HG03039 (cell line): Measurements from ENCODE around the gene GPC2.
"Not testable (repeated sequence)": the region's sequence is repeated elsewhere in the genome, so short reads cannot be mapped to it uniquely, and the experiment has no call there.

Source experiments
- ATAC-seq: cut with Tn5 transposase; IDR thresholded peaks from one replicate; pipeline ENCODE4 v1.9.1; 2021; ENCODE audit warnings: mild to moderate bottlenecking, moderate library complexity; ENCODE audit not compliant: unreplicated experiment

GPC2 gene

DNA sequence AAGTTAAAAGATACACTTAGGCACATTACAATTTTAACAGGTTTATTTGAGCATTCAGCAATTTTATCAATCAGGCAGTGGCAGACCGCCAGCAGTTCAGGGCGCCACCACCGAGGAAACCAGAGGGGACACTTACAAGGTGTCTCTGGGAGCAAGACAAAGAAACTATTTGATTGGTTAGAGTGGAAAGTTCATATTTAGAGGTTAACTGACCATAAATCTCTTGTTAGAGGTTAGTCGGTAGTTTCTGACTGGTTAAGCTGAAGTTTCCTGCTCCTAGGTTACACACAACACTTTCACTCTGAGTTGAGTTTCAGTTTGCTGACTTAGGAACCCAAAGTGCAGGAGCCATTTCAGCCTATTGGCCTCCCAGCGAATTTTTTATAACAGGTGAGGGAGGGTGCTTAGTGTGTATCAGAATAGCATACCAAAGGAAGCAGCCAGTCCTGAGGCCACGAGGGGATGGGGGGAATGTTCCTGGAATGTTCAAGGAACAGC lies 31.8 kb upstream of the GPC2 start:
- ATAC-seq: peak; percentile 46

DNA sequence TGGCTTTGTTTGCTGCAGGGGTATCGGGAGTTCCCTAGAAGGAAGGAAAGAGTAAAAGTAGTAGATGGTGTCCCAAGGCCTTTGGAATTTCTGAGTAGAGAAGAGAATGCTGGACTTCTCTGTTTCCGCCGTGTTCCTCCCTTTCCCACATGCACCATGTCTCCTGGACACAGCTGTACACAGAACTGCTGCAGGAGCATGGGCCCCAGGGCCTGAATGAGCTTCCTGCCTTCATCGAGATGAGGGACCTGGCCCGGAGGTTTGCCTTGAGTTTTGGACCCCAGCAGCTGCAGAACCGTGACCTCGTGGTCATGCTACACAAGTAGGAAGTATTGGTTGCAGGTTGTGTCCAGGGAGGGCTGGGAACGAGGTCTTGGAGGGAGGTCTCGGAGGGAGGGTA lies 27.3 kb upstream of the GPC2 start:
- ATAC-seq: no peak

DNA sequence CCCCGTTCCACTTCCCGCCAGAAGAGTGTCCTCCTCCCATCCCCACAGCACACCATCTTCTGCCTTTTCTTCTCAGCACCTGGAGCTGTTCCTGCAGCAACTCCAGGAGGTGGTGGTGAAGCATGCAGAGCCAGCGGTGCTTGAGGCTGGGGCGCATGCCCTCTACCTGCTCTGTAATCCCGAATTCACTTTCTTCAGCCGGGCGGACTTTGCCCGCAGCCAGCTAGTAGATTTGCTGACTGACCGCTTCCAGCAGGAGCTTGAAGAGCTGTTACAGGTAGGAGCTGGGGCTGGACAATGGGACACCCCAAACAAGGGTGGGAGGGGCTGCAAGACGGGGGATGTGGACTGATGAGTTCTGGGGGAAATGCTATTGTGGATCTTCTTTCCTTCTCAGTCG lies 23.5 kb upstream of the GPC2 start:
- no peak for ATAC-seq

DNA sequence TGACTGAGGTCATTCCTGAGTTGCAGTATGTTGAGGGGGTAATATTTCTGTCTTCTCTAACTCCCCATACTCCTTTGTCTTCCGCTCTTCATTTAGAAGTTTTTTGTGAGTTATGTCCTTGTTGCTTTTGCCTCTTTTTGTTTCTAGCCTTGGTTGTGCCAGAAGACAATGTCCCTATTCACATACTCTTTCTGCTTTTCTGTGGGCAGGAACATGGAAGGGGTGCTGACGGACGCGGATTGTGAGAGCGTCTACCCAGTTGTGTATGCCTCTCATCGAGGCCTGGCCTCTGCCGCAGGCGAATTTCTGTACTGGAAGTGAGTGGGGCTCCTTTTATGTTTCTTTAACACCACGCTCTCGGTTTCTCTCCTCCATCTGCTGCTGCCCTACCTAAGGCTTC lies 21.1 kb upstream of the GPC2 start:
- no peak for ATAC-seq

DNA sequence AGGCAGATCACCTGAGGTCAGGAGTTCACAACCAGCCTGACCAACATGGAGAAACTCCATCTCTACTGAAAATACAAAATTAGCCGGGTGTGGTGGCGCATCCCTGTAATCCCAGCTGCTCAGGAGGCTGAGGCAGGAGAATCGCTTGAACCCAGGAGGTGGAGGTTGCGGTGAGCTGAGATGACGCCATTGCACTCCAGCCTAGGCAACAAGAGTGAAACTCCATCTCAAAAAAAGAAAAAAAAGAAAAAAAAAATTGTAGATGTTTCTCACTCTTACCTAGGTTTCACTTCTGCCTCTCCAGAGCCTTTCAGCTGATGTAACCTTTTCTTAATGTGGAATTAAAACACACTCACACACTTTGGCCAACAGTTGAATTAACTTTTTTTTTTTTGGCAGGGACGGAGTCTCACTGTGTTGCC lies 18.7 kb upstream of the GPC2 start:
- ATAC-seq: not testable (repeated sequence)

DNA sequence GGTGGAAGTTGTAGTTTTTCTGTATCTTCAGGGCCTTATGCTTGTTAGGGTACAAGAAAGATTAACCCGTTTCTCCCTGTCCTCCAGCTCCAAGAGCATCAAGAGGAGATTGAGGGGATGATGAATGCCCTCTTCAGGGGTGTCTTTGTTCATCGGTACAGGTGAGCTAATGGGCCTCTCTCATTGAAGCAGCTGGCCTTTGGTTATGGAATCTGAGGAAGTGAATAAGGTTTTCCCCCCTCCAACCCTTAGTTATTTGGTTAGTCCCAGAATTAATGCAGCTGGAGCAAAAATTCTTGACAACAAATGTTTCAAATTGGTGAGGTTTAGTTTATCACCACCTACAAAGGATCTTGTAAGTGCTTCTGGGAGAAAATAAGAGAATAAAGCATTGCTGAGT lies 18.0 kb upstream of the GPC2 start:
- no peak for ATAC-seq

DNA sequence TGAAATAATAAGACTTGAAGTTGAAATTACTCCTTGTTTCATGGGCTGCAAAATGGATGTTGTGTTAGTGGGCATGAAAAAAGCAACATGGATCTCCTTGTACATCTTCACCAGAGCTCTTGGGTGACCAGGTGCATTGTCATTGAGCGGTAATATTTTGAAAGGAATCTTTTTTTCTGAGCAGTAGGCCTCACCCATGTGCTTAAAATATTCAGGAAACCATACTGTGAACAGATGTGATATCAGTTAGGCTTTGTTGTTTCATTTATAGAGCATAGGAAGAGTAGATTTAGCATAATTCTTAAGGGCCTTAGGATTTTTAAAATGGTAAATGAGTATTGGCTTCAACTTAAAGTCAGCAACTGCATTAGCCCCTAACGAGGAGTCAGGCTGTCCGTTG lies 15.8 kb upstream of the GPC2 start:
- no peak for ATAC-seq

DNA sequence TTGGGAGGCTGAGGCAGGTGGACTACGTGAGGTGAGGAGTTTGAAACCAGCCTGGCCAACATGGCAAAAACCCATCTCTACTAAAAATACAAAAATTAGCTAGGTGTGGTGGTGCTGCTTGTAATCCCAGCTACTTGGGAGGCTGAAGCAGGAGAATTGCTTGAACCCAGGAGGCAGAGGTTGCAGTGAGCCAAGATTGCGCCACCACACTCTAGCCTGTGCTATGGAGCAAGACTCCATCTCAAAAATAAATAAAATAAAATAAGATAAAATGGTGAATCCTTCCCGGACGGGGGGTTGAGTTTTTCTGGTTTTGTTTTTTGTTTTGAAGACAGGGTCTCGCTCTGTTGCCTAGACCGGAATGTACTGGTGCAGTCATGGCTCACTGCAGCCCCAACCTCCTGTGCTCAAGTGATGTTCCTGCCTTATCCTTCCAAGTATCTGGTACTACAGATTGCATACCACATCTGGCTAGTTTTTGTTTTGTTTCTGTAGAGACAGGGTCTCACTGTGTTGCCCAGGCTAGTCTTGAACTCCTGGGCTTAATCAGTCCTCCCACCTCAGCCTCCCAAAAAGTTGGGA lies 15.2 kb upstream of the GPC2 start:
- not testable (repeated sequence) for ATAC-seq

DNA sequence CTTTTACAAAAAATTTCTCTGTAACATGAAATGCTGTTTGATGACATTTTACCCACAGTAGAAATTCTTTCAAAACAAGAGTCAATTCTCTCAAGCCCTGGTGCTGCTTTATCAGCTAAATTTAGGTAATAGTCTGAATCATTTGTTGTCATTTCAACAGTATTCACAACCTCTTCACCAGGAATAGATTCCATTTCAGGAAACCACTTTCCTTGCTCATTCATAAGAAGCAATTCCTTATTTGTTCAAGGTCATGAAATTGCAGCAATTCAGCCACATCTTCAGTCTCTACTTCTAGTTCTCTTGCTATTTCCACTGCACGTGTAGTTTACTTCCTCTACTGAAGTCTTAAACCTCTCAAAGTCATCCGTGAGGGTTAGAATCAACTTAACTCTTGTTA lies 14.6 kb upstream of the GPC2 start:
- ATAC-seq: no peak

DNA sequence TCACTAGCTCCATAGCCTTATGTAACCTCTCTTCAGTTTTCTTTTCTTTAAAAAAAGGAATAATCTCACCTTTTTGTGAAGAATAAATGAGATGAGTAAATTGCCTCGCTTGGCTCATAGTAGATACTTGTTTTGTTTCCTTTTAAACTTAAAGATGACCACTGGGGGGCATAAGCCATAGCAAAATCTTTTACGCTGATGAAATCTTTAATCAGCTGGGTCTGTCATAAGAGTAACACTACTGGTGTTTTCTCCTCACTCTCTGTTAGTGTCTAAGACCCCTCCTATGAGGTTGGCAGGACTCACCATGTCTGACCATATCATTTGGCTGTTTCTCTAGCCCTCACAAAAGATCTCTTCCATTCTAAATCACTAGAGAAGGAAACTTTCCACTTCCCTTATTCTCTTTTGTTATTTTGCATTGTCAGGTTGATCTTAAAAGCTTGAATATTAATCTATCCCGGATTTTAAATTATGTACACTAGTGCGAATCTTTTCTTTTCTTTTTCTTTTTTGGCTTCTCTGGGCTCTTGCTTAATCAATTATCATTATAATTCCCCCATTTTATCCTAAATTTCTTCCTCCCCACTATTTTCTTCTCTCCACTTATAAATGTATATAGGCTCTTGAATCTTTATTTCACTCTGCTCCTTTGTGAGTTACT lies 13.0 kb upstream of the GPC2 start:
- ATAC-seq: no peak

DNA sequence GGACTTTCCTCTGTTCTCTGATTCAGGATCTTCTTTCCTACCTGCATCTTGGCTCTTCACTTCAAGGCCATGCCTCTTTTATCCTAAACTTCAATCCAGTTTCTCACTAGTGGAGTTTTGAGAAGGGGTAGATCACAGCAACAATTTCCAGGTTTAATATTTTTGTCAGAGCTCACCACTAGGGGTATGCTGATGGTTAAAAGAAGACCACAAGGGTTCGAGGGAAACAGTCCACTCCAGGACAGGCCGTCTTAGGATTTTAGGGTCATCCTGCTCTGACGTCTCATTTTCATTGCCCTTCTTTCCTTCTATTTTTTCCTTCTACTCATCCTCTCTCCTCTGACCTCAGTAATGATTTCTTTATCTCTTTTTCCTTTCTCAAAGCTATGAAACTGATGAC lies 11.9 kb upstream of the GPC2 start:
- ATAC-seq: no peak

DNA sequence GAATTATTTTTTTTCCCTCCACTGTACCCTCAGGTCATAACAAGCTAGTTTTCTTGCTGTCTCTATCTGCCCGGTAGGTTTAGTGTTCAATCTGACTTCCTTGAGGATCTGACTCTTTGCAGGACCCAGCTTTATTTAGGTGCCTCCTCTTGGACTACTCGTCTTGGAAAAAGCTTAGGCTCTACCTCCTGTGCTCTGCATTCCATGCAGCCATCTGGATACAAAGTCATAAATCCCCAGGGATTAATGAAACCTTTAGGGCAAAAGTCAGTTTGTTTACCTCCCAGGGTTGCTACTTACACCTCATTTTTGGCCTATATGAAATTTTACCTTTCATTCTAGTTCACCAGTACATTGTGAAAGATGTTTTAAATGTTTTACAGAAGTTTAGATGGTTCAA lies 8.5 kb upstream of the GPC2 start:
- ATAC-seq: no peak

DNA sequence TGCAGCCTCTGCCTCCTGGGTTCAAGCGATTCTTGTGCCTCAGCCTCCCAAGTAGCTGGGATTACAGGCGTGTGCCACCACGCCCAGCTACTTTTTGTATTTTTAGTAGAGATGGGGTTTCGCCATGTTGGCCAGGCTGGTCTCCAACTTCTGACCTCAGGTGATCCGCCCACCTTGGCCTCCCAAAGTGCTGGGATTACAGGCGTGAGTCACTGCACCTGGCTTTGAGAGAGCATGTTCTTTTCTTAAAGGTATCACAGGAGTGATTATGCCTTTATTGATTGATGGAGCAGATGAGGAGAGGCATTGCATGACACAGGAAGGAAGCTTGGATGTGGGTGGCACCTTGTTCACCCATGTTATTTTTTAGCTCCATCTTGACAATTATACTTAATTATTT lies 5.9 kb upstream of the GPC2 start:
- not testable (repeated sequence) for ATAC-seq

DNA sequence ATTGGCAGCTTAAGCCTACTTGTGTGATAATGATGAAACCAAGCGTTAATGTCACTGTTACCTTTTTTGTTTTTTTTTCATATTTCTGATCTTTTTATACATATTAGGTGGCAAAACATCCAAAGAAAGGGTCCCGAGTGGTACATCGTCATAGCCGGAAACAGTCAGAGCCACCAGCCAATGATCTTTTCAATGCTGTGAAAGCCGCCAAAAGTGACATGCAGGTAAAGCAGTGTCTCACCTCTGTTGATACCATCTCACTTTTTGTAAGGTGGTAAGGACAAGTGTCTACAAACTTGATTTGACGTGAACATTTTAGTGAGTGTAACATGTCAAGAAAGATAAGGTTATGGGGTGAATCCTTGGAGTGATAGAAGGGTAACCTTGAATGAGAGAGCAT lies 5.4 kb upstream of the GPC2 start:
- not testable (repeated sequence) for ATAC-seq

DNA sequence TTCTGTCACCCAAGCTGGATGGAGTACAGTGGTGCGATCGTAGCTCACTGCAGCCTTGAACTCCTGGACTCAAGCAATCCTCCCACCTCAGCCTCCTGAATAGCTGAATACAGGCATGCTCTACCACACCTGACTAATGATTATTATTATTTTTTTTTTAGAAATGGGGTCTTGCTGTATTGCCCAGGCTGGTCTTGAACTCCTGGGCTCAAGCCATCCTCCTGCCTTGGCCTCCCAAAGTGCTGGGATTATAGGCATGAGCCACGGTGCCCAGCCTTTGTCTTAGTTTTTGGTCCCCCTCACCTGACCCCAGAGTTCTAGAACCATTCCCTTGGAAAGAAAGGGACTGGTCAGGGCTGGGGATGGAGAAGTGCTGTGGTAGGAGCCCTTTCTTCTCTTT lies 2.9 kb upstream of the GPC2 start:
- ATAC-seq: not testable (repeated sequence)

DNA sequence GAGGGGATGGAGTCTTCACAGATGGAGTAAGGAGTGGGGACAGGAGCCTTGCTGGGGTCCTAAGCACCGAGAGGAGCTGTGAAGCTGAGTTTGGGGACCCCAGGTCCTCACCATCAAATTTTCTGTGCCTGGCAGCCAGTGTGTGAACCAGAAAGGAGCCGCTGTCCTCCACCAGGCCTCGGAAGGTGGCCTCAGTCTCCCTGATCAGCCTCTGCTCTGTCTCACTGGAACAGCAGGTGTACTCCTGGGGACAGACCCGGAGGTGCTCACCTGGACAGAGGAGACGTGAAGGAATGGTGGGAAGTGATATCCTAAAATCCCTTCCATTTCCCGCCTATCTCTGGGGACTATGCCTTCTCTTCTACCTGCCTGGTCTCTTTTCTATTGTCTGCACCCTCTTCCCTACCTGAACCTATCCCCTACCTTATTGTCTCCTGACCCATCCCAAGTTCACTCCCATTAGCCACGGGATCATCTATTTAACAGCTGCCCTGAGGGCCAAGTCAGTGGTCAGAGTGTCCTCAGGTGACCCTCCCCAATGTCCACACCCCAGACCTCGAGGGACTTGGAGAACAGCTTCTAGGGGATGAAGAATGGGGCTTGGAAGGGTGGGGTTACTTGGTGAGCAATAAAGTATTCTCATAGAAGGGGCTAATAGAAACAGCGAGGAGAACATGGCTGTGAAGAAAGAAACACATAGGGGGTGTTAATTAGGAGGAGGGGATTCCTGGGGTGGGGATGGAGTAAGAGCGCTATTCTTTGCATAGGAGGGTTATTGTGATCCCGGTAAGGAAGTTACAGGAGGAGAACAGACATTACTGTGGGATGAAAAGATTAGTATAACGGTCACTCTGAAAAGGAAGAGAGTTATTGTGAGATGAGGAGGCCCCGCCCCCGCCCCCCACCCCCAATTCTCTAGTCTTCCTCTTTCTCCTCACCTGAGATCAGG lies 811 bp downstream of the GPC2 start:
- no peak for ATAC-seq

DNA sequence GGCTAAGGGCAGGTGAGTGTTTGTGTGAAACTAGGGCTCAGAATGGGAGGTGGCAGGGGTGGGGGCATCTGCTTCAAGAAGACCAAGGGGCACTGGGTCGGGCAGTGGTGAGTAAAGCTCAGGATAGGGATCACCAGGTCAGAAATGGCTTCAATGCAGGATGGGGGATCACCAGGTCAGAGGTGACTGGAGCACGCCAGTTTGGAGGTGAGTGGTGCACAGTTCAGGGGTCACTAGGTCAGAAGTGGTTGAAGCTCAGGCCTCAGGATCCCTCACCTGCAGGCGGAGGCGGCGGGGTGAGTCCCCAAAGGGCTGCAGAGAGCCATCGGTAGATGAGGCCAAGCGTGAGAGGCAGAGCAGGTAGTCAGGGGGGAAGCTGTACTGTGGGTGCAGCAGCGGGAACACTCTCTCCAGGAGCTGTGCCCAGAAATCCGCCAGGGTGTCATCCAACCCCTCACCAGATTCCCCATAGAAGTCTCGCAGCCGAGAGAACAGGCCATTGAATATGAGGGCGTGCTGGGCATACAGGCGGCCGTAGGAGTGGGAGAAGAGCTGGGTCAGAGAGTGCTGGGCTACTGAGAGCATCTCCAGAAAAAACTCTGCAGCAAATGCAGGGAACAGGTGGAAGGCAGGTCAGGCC lies 1.8 kb downstream of the GPC2 start:
- no peak for ATAC-seq

DNA sequence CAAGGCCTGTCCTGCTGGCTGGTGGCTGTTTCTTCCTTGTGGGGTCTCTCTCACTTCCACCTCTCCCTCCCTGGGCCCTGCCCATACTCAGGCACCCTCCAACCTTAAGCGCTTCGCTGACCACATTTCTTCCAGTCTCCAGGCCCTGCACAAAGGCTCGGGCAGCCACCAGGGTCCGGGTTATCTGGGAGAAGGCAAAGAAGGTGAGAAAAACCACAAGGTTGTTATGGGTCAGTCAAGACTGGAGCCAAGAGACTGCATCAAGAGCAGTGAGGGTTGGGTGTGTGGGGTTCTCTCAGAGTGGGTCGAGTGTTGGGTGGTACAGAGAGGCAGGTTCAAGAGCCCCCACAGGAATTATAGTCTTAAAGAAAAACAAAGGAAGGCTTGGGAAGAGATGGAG lies 2.6 kb downstream of the GPC2 start:
- ATAC-seq: no peak

DNA sequence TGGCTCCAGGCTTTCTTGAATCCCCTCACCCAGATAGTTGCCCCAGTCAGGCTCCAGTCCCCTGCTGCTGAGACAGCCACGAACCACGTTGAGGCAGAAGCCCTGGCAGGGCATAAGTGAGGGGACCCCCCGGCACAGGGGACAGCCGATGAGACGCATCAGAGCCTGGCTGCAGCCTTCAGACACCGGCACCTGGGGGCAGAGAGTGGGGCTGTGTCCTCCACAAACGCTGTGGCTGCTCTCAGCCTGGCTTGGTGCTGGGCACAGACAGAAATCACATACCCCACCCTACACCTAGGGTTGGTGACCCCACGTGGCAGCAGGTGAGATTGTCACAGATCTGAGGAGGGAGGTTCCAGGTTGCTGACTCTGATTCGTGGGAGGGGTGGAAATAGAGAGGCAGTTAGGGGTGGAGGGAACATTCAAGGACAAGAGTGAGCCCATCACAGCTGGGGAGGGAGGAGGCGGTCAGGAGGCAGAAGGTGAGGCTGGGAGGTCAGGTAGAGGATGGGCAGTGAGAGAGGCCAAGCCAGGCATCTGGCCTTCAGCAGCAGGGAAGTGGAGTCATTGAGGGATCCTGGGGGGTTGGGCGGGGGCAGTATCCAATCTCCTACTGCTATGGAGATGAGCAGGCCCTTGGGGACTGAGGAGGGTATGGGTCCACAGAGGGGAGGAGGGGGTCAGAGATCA lies 3.2 kb downstream of the GPC2 start:
- ATAC-seq: no peak

DNA sequence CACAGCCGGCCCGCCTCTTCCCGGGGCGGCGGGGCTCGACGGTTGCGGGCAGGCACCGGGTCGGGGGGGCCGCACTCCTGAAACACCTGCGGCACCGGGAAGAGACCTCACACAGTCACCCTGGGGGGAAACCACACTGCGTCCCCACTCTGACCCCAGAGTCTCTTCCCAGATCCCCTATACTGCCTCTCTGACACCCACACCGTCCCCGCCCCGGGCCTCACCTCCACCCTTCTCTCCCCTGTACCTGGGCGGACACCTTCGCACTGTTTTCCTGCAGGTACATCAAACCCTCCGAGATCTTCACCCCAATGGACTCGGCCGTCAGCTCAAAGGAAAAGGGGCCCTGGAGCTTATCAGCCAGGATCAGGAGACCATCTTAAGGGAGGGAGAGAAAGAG lies 5.3 kb downstream of the GPC2 start:
- no peak for ATAC-seq
